ENCODE measurements around the gene HECTD2. TPM values are rescaled to one million over a fixed set of nuclear protein-coding genes. Genes with fewer than 3 reads are reported as not detected.

HECTD2 gene
- total RNA-seq, 6 experiments from 2014 or later: 1.5 to 3.7 (median 3.1) TPM

DNA sequence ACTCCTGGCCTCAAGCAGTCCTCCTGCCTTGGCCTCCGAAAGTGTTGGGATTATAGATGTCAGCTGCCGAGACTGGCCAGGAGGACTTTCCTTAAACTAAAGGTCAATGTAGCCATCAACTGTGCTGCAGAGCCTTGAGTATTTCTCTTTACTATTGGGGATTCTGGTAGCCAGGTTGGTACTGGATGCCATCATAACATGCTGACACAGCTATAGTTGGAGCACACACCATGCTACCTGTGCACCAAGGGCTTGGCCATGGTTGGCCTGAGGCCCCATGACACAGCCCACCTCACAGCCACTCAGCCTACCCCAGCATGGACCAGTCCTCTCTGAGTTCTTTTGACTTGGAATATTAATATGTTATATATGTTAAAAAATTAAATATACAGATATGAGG is 54.4 kb downstream of the HECTD2 start:
- Histone ChIP-seq H3K9me3 (no peaks in the 10 kb centered on the region), H3K36me3 (no peaks in the 10 kb centered on the region), H3K27ac (no peak overlapping the region), H3K27me3 (no peaks in the 10 kb centered on the region), H3K4me3 (no peak overlapping the region), H3K4me1 (no peaks in the 10 kb centered on the region)
- WGBS (ENCODE audit: insufficient coverage, low coverage, low lambda C conversion rate, missing lambda C conversion rate): 80% methylated on average over 1 of the region's 2 CpGs
- intact Hi-C loops (cut with DNase I): no loop called here
- ATAC-seq (no peak), DNase-seq (no peak)
- TF ChIP-seq POLR2A (IDR thresholded peaks at IDR 0.05): no peak
- TF ChIP-seq, protein P1, sequence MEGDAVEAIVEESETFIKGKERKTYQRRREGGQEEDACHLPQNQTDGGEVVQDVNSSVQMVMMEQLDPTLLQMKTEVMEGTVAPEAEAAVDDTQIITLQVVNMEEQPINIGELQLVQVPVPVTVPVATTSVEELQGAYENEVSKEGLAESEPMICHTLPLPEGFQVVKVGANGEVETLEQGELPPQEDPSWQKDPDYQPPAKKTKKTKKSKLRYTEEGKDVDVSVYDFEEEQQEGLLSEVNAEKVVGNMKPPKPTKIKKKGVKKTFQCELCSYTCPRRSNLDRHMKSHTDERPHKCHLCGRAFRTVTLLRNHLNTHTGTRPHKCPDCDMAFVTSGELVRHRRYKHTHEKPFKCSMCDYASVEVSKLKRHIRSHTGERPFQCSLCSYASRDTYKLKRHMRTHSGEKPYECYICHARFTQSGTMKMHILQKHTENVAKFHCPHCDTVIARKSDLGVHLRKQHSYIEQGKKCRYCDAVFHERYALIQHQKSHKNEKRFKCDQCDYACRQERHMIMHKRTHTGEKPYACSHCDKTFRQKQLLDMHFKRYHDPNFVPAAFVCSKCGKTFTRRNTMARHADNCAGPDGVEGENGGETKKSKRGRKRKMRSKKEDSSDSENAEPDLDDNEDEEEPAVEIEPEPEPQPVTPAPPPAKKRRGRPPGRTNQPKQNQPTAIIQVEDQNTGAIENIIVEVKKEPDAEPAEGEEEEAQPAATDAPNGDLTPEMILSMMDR (IDR thresholded peaks at IDR 0.05): no peak

DNA sequence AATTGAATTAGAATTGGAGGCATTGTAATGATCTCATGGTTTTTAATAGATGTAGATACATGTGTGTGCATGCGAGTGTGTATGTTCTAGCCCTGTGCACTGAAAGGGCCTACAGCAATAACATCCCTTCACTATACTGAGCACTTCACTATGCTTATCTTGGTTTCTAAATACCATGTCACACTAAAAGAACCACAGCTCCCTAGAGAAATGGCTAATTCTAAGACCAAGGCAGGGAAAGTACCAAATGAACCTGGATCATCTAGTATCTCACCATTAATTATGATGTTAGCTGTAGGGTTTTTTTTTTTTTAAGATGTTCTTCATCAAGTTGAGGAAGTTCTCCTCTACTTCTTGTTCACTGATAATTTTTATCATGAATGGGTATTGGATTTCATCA is 55.1 kb downstream of the HECTD2 start:
- 67% methylated on average over 1 of the region's 1 CpG for WGBS (ENCODE audit: insufficient coverage, low coverage, low lambda C conversion rate, missing lambda C conversion rate)

DNA sequence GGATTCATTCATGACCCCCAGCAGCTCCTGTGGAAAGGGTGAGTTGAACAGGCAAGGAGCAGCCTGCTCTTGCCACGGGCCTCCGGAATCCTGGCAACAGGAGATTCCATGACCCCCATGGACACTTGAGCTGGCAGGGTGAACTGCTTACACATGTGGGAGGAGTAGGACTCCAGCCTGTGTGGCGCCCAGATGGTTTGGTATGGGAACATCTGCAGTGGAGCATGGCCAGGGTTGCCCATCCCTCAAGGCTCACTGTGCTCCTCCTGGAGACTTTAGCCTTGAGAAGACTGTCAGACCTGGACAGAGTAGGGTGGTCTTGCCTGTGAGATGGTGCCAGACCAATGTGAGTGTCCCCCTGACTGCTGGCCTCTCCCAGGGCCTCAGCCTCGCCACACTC is 57.0 kb downstream of the HECTD2 start:
- Histone ChIP-seq H3K36me3 (no peaks in the 10 kb centered on the region), H3K4me3 (no peak overlapping the region), H3K9me3 (no peaks in the 10 kb centered on the region), H3K4me1 (no peaks in the 10 kb centered on the region), H3K27me3 (no peaks in the 10 kb centered on the region), H3K27ac (no peak overlapping the region)
- intact Hi-C loops (cut with DNase I): no loop called here
- peak in 1 of 4 donors; percentile 21 for ATAC-seq
- TF ChIP-seq, protein P1 (IDR thresholded peaks at IDR 0.05): no peak
- TF ChIP-seq POLR2A (IDR thresholded peaks at IDR 0.05): no peak
- no CpG with 5 or more reads among the region's 4 CpGs for WGBS (ENCODE audit: insufficient coverage, low coverage, low lambda C conversion rate, missing lambda C conversion rate)
- DNase-seq: no peak

More for the DNA sequence above, 55.1 kb downstream of the HECTD2 start:
- H3K9me3 ChIP-seq: no peaks in the 10 kb centered on the region
- TF ChIP-seq, protein P1 (IDR thresholded peaks at IDR 0.05): no peak
- no peak for TF ChIP-seq POLR2A (IDR thresholded peaks at IDR 0.05)
- intact Hi-C loops (cut with DNase I): no loop called here
- no peak overlapping the region for H3K4me3 ChIP-seq
- ATAC-seq: no peak
- H3K4me1 ChIP-seq: no peaks in the 10 kb centered on the region
- no peak for DNase-seq
- H3K27ac ChIP-seq: no peak overlapping the region
- no peaks in the 10 kb centered on the region for H3K27me3 ChIP-seq
- no peaks in the 10 kb centered on the region for H3K36me3 ChIP-seq

DNA sequence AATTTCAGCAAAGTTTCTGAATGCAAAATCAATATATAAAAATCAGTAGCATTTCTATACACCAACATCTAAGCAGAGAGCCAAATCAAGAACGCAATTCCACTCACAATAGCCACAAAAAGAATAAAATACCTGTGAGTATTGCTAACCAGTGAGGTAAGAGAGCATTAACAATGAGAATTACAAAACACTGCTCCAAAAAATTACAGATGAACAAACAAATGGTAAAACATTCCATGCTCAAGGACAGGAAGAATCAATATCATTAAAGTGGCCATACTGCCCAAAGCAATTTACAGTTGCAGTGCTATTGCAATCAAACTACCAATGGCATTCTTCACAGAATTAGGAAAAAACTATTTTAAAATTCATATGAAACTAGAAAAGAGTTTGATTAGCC is 61.5 kb downstream of the HECTD2 start:
- Histone ChIP-seq H3K4me3 (no peak overlapping the region), H3K36me3 (no peaks in the 10 kb centered on the region), H3K9me3 (no peaks in the 10 kb centered on the region), H3K4me1 (no peaks in the 10 kb centered on the region), H3K27me3 (no peaks in the 10 kb centered on the region), H3K27ac (no peak overlapping the region)
- no peak for DNase-seq
- WGBS (ENCODE audit: insufficient coverage, low coverage, low lambda C conversion rate, missing lambda C conversion rate): 89% methylated on average over 1 of the region's 1 CpG
- no peak for TF ChIP-seq POLR2A (IDR thresholded peaks at IDR 0.05)
- TF ChIP-seq, protein P1 (IDR thresholded peaks at IDR 0.05): no peak
- intact Hi-C loops (cut with DNase I): no loop called here
- ATAC-seq: no peak

DNA sequence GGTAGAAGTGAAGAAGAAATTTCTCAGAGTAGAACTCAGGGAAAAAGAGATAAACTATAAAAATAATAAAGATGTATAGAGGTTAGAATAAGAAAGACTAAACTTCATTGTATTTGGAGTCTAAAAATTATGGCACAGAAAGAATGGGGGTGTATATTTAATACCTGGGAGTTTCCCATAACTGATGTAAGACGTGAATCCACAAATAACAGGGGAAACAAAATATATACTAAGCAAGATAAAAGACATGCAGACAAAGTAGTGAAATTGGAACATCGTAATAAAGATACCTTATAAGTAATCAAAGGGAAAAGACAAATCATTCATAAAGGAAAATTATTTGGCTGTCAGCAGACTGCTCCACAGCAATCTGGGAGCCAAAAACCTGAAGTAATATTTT is 62.8 kb downstream of the HECTD2 start:
- Histone ChIP-seq H3K4me1 (no peaks in the 10 kb centered on the region), H3K27ac (no peak overlapping the region), H3K36me3 (no peaks in the 10 kb centered on the region), H3K9me3 (no peaks in the 10 kb centered on the region), H3K4me3 (no peak overlapping the region), H3K27me3 (no peaks in the 10 kb centered on the region)
- DNase-seq (no peak), ATAC-seq (no peak)
- WGBS (ENCODE audit: insufficient coverage, low coverage, low lambda C conversion rate, missing lambda C conversion rate): 95% methylated on average over 2 of the region's 2 CpGs
- intact Hi-C loops (cut with DNase I): no loop called here
- TF ChIP-seq POLR2A (IDR thresholded peaks at IDR 0.05): no peak
- TF ChIP-seq, protein P1 (IDR thresholded peaks at IDR 0.05): no peak

Measured in right lobe of liver (tissue), 6 donors.